Activated T-cell treated with anti-CD3 and anti-CD28 coated beads, Interleukin-2, amount 50 U/mL, for 4 hours (primary cell): ENCODE measurements around the gene USP35. TPM values are rescaled to one million over a fixed set of nuclear protein-coding genes. Genes with fewer than 3 reads are reported as not detected.

Experiments used
- ATAC-seq, 2 donors: fragments of 200-7000 bp; cut with Tn5 transposase; one replicate each; pipeline ENCODE4 v1.10.0; 2021
- DNase-seq: peaks from one replicate; pipeline ENCODE4 v3.0.0-alpha.2; 2020
- H3K27me3 Mint-ChIP-seq: one replicate; pipeline ENCODE4 v1.8.0; 2021; ENCODE audit warnings: low read depth, mixed read lengths
- H3K36me3 Mint-ChIP-seq: one replicate; pipeline ENCODE4 v1.8.0; 2022; ENCODE audit warnings: mixed read lengths; ENCODE audit not compliant: insufficient read depth
- H3K4me1 Mint-ChIP-seq: one replicate; pipeline ENCODE4 v1.8.0; 2021; ENCODE audit warnings: low read depth, mixed read lengths
- H3K4me3 Mint-ChIP-seq: one replicate; pipeline ENCODE4 v1.8.0; 2021; ENCODE audit warnings: mild to moderate bottlenecking, moderate library complexity, mixed read lengths
- H3K9me3 Mint-ChIP-seq: one replicate; pipeline ENCODE4 v1.8.0; 2021; ENCODE audit warnings: mixed read lengths
- total RNA-seq, 3 donors: library from RNA; stranded (reverse); gene quantifications; one replicate each; pipeline ENCODE4 v1.2.1, GENCODE V29; 2021

Gene USP35, protein sequence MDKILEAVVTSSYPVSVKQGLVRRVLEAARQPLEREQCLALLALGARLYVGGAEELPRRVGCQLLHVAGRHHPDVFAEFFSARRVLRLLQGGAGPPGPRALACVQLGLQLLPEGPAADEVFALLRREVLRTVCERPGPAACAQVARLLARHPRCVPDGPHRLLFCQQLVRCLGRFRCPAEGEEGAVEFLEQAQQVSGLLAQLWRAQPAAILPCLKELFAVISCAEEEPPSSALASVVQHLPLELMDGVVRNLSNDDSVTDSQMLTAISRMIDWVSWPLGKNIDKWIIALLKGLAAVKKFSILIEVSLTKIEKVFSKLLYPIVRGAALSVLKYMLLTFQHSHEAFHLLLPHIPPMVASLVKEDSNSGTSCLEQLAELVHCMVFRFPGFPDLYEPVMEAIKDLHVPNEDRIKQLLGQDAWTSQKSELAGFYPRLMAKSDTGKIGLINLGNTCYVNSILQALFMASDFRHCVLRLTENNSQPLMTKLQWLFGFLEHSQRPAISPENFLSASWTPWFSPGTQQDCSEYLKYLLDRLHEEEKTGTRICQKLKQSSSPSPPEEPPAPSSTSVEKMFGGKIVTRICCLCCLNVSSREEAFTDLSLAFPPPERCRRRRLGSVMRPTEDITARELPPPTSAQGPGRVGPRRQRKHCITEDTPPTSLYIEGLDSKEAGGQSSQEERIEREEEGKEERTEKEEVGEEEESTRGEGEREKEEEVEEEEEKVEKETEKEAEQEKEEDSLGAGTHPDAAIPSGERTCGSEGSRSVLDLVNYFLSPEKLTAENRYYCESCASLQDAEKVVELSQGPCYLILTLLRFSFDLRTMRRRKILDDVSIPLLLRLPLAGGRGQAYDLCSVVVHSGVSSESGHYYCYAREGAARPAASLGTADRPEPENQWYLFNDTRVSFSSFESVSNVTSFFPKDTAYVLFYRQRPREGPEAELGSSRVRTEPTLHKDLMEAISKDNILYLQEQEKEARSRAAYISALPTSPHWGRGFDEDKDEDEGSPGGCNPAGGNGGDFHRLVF
- 1 to 10 TPM; 3.8 to 5.2 (median 4.9) TPM for total RNA-seq

DNA sequence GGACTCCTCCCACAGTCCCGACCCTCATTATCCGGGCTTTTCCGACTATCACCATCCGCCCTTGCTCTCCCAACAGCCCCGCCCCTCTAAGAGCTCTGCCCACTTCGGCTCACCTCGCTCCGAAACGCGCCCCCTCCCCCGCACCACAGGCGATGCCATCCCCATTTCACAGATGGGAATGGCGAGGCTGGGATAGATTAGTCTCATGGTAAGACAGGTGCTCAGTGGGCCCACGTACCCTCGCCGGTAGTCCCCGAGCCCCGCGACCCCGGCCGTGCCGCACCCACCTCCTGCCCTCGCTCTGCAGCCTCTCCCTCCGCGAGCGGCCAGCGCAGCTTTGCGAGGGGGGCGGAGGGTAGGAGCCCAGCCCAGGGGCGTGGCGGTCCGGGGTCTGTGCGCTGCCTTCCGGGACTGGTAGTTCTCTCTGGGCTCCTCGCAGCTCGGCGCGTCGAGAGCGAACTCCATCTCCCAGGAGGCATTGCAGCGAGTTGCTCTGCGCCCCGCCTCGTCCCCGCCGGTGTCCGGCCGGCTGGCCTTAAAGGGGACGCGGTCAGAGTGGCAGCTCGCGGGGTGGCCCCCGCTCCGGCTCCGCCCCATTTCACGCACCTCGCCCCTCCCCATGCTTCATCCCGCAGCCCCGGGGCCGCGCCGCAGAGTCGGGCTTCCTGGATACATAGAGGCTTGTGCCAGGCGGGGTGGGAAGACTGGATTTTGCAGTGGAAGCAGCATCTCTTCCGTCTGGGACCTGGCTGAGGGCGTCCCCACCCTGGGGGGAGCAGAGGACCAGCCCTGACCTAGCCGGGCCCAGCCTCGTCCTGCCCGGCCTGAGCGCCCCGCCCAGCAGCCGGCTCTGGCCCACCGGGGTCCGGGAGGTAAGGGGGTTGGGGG lies at the start of gene USP35, which contains the start of gene KCTD21:
USP35 (plus strand) TSS at position 634 of the 888 bp plus-strand sequence. CDS start 7,327 bp downstream, outside the sequence.
KCTD21 (minus strand) TSS at position 341 of the 888 bp plus-strand sequence. CDS start 14,072 bp downstream, outside the sequence.
- H3K27me3 Mint-ChIP-seq: no peaks in the 10 kb centered on the region
- H3K4me3 Mint-ChIP-seq: peak within 1 kb of the TSS; percentile 99
- ATAC-seq: peak; percentile 90 to 93
- H3K4me1 Mint-ChIP-seq: peaks cover 52% of the 10 kb centered on the region
- H3K36me3 Mint-ChIP-seq: peaks cover 1% of the 10 kb centered on the region
- peak; percentile 88 for DNase-seq
- H3K9me3 Mint-ChIP-seq: no peaks in the 10 kb centered on the region

DNA sequence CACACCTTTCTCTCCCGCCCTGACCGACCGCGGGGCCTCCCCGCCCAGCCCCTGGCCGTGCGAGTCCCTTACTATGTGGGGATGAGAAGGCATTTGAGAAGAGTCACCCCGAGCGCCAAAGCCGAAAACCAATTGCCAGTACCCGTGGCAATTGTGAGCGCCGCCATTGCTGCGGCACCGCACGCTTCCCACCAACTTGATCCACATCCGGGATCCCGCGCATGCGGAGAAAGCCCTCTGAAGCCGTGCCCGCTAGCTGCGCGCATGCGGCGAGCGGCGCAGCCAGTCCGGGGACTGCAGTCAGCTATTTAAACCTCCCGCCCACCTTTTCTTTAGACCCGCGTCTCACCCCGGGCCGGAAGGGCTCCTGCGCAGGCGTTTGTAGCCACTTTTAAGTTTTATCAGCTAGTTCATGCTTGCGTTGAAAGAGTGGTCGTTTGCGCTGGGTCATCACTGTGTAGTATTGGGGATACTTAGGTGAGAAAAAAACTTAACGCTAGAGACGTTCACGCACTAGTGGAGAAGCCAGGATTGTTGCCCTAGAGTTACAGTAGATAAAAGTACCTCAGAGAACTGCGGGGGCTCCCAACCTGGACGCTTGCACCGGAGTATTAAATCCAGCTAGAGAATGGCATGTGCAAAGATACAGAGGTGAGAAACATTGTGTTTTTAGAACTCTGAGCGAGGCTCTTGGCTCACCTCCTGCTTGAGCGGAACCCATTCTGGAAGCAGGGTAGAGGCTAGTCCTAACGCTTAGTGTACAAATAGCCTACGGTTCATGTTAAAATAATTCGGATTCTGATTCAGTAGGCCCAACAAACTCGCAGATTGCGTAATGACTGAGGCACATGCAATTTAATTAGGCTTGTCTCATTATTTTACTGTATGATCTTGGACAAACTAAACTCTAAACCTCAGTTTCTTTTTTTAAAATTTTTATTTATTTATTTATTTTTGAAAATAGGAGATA lies 49.0 kb upstream of the USP35 start, which contains the start of gene ALG8:
ALG8 (minus strand) TSS at position 205 of the 970 bp plus-strand sequence; CDS start at position 167, 38 bp downstream.
- ATAC-seq (peak; percentile 95), DNase-seq (peak; percentile 96)
- peaks cover 16% of the 10 kb centered on the region for H3K36me3 Mint-ChIP-seq
- no peaks in the 10 kb centered on the region for H3K27me3 Mint-ChIP-seq
- peak within 1 kb of the TSS; percentile 91 for H3K4me3 Mint-ChIP-seq
- H3K4me1 Mint-ChIP-seq: peaks cover 29% of the 10 kb centered on the region
- no peaks in the 10 kb centered on the region for H3K9me3 Mint-ChIP-seq

DNA sequence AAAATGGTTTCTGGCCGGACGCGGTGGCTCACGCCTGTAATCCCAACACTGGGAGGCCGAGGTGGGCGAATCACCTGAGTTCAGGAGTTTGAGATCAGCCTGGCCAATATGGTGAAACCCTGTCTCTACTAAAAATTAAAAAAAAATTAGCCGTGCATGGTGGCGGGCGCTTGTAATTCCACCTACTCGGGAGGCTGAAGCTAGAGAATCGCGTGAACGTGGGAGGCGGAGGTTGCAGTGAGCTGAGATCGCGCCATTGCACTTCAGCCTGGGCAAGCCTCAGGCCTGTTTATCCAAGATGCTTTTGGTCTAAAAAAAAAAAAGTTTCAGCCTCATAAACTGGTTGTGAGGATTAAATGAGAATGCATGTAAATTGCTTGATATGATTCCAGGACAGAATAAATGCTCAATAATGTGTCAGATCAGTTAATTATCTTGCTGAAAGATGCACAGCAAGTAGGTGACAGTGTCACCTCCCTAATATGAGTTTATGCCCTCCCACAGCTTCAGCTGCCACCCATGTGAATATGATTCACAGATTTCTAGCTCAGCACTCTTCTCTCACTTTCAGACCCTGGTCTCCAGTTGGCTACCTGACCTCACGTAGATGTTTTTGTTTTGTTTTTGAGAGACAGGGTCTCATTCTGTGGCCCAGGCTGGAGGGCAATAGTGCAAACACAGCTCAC lies 48.2 kb upstream of the USP35 start:
- Mint-ChIP-seq H3K4me1 (peaks cover 29% of the 10 kb centered on the region), H3K27me3 (no peaks in the 10 kb centered on the region), H3K36me3 (peaks cover 14% of the 10 kb centered on the region), H3K4me3 (peak overlapping the region; percentile 65), H3K9me3 (no peaks in the 10 kb centered on the region)
- ATAC-seq (no peak), DNase-seq (no peak)

DNA sequence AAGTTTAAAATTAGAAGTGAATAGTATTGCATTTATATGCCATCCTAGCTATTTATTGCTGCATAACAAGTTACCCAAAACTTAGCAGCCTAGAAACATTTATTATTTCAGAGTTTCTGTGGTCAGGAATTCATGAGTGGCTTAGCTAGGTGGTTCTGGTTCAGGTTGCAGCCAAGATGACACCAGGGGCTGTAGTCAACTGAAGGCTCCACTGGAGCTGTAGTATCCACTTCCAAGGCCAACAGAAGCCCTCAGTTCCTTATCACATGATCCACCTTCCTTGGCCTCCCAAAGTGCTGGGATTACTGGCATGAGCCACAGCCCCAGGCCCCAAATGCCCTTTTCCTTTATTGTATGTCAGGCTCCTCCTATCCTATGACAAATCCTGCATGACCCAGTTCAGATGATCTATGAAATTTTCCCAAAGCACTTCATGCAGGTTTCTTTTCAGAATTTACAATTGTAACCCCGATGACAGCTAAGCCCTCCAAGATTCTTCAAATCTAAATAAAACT lies 43.2 kb upstream of the USP35 start:
- Mint-ChIP-seq H3K27me3 (no peaks in the 10 kb centered on the region), H3K4me1 (peaks cover 6% of the 10 kb centered on the region), H3K4me3 (no peak overlapping the region), H3K9me3 (no peaks in the 10 kb centered on the region), H3K36me3 (peaks cover 3% of the 10 kb centered on the region)
- ATAC-seq (no peak), DNase-seq (no peak)

DNA sequence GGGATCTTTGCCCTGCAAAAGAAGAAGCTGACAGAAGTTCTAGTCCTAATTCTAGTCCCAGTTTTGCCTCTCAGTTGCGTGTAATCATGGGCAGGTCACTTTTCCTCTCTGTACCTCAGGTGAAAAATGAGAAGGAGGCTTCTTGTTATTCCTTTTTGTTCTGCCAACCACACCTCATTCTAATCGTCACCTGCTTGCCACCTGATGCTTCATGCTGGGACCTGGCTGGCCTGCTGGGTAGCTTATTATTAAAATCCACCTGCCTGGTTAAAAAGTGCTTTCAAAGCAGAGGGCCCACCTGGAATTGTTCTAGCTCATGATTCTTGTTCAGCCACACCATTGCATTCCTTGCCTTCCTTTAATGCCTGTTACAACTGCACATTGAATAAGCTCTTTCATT lies 40.9 kb upstream of the USP35 start:
- H3K27me3 Mint-ChIP-seq: no peaks in the 10 kb centered on the region

DNA sequence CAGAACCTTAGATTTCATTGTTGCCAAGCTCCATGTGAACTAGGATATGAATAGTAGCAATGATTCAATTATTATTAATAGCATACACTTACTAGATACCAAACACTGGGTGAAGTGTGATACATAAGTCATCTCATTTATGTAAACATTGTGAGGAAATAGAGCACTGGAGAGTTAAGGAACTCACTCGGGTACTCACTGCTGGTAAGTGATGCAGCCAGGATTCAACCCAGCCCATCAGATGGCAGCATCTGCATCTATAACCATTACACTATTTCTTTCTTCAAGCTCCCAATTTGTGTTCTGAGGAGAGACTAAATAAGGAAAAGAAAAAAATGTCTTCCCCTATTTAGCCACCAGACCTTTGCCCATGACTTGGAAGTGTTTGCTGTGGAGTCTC lies 39.1 kb upstream of the USP35 start:
- Mint-ChIP-seq H3K36me3 (no peaks in the 10 kb centered on the region), H3K4me3 (no peak overlapping the region), H3K9me3 (no peaks in the 10 kb centered on the region), H3K27me3 (no peaks in the 10 kb centered on the region), H3K4me1 (no peaks in the 10 kb centered on the region)
- ATAC-seq: no peak
- no peak for DNase-seq

More for the DNA sequence above, 40.9 kb upstream of the USP35 start:
- ATAC-seq: no peak
- no peak overlapping the region for H3K4me3 Mint-ChIP-seq
- no peak for DNase-seq
- H3K36me3 Mint-ChIP-seq: peaks cover 3% of the 10 kb centered on the region
- no peaks in the 10 kb centered on the region for H3K9me3 Mint-ChIP-seq
- H3K4me1 Mint-ChIP-seq: no peaks in the 10 kb centered on the region

DNA sequence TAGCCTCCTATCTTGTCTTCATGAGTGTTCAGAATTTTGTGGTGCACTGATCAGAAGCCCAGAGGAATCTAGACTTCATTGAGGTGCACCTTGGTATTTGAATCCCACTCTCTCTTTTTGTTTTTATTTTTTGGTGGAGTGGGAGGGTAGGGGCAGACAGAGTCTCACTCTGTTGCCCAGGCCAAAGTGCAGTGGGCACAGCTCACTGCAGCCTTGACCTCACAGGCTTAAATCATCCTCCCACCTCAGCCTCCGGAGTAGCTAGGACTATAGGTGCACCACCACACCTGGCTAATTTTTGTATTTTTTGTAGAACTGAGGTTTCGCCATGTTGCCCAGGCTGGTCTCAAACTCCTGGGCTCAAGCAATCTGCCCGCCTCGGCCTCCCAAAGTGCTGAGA lies 38.4 kb upstream of the USP35 start:
- Mint-ChIP-seq H3K4me1 (no peaks in the 10 kb centered on the region), H3K4me3 (no peak overlapping the region)

DNA sequence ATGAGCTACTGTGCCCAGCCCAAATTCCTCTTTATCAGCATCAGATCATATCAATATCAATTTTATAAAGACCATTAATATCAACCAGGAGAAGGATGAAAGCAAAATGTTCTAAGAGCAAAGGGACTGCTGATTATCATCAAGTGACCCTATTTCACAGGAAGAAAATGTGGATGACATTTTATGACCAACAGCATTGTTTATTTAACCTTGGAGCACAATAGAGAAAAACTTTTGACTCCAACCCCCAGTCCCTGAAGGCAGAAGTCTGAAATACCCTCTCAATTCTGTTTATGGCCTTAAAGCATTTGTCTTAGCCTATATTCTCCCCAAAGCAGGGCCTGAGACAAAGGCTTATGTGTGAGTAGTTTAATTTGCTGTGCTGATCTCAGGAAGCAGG lies 38.0 kb upstream of the USP35 start:
- ATAC-seq: no peak
- no peaks in the 10 kb centered on the region for H3K36me3 Mint-ChIP-seq

More for the DNA sequence above, 38.4 kb upstream of the USP35 start:
- no peaks in the 10 kb centered on the region for H3K9me3 Mint-ChIP-seq
- ATAC-seq: no peak
- H3K36me3 Mint-ChIP-seq: no peaks in the 10 kb centered on the region
- no peak for DNase-seq
- H3K27me3 Mint-ChIP-seq: no peaks in the 10 kb centered on the region

DNA sequence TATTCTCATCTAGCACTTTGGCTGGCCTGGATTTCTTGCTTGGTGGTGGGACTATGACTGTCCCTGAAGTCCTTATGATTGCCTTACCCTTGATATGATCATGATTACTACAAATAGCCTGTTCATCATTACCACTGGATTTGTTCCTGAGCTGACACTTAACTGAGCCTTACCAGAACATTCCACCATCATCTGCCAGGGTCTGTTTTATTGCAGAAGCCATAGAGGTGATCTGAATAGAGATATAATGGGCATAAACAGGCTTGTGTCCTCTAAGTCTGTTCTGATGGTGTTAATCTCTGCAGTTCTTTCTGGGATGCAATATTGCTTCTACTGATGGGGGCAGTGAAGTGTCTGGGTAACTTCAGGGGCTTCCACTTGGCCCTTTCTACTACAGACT lies 36.9 kb upstream of the USP35 start:
- H3K4me1 Mint-ChIP-seq: no peaks in the 10 kb centered on the region
- H3K4me3 Mint-ChIP-seq: no peak overlapping the region
- no peak for ATAC-seq
- no peak for DNase-seq
- no peaks in the 10 kb centered on the region for H3K36me3 Mint-ChIP-seq
- no peaks in the 10 kb centered on the region for H3K9me3 Mint-ChIP-seq
- H3K27me3 Mint-ChIP-seq: no peaks in the 10 kb centered on the region

More for the DNA sequence above, 38.0 kb upstream of the USP35 start:
- Mint-ChIP-seq H3K4me1 (no peaks in the 10 kb centered on the region), H3K27me3 (no peaks in the 10 kb centered on the region), H3K9me3 (no peaks in the 10 kb centered on the region), H3K4me3 (no peak overlapping the region)
- DNase-seq: no peak

DNA sequence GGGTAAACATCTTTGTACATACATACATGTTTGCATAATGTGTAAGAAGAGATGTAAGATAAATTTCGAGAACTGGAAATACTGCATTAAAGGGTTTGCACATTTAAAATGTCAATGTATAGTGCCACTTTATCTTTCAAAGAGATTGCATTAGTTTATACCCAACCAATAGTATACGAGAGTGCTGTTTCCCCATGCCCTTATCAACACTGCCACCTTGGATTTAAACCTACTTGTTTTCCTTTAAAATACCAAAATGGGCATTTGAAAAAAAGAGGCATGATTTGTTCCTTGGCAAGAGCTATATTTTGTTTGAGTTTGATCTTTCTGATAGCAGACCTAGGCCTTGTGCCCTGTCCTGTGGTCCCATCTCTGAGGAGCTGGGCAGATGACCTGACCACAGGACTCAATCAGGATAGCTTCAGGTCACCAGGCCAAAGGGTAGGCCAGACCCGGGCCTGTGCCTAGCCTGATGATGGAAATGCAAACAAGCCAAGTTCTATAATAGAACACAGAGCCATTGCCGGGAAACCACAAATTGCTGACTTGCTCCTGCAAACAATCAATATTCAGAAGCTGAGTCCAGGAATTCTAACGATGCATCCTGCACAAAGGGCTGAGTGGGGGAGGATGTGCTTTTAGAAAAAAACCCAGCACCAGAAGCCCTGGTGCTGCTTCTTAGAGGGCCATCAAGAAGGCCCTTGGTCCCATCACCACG lies 32.4 kb upstream of the USP35 start:
- no peak overlapping the region for H3K4me3 Mint-ChIP-seq
- no peak for ATAC-seq
- no peaks in the 10 kb centered on the region for H3K36me3 Mint-ChIP-seq
- H3K4me1 Mint-ChIP-seq: no peaks in the 10 kb centered on the region
- no peaks in the 10 kb centered on the region for H3K27me3 Mint-ChIP-seq
- H3K9me3 Mint-ChIP-seq: no peaks in the 10 kb centered on the region
- no peak for DNase-seq

DNA sequence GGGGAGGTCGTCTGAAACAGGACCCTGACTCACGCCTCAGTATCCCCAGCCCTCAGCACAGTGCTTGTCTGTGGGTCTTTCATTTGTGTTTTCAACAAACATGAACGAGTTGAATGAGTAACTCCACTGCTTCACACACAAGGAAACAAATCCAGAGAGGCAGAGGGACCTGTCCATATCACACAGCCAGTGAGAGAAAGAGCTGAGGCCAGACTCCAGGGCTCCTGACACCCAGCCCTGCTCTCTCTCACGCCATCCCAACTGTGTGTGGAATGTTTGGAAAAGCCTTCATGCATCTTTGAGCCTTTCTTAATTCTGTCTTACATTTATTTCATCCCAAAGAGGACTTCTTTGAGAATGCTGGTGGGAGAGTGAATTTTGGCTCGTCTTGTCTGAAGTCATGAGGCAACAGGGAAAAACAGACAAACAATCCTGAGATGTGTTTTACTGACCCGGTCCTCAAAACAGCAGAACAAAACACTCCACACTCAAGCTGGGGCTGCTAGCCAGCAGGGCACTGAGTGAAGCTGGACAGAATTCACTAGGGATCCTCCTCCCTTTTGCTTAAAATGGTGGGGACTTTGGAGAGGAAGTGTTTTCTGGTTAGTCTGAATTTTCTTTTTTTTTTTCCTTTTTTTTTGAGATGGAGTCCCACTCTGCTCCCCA lies 29.6 kb upstream of the USP35 start:
- no peaks in the 10 kb centered on the region for H3K27me3 Mint-ChIP-seq
- DNase-seq (no peak), ATAC-seq (no peak)
- no peaks in the 10 kb centered on the region for H3K36me3 Mint-ChIP-seq
- H3K4me1 Mint-ChIP-seq: no peaks in the 10 kb centered on the region
- H3K4me3 Mint-ChIP-seq: no peak overlapping the region
- no peaks in the 10 kb centered on the region for H3K9me3 Mint-ChIP-seq
